H1 (cell line): ENCODE results near the gene CEACAM1. TPM values are rescaled to one million over a fixed set of nuclear protein-coding genes. Genes with fewer than 3 reads are reported as not detected.
"Not testable (repeated sequence)": the region's sequence is repeated elsewhere in the genome, so short reads cannot be mapped to it uniquely, and the experiment has no call there.

Source experiments
- CTCF ChIA-PET: fragments of 300-600 bp; sonication (Branson Sonifier 250); formaldehyde crosslinking; loops from one replicate; lab custom pipeline; 2021; ENCODE audit not compliant: partially characterized antibody; lab: Charles Lee
- POLR2A ChIA-PET: fragments of 300-600 bp; sonication (Branson Sonifier 250); formaldehyde crosslinking; loops from one replicate; lab custom pipeline; 2021; ENCODE audit warnings: inconsistent platforms; ENCODE audit not compliant: partially characterized antibody; lab: Charles Lee
- DNase-seq, 2 experiments: peaks; one replicate each; pipeline versions ENCODE4 v3.0.0 to v3.0.0-alpha.2; 2010 to 2022; ENCODE audit warnings: low spot score in 2 of 2, low read depth in 1 of 2, mixed read lengths in 1 of 2
- FAIRE-seq: peaks from 2 replicates; lab custom pipeline; 2011; peaks lifted over from hg19 to GRCh38; lab: Jason Lieb, UNC
- H2AFZ ChIP-seq: 2 replicates; pipeline ENCODE4 v1.8.1; 2012; ENCODE audit warnings: low read length, inconsistent platforms
- H2AK5ac ChIP-seq: 2 replicates; pipeline ENCODE4 v1.6.1; 2013; ENCODE audit warnings: low read depth, low read length
- H2BK120ac ChIP-seq: replicated peaks from 2 replicates; pipeline ENCODE3; 2013; ENCODE audit warnings: low read depth, low read length, inconsistent platforms
- H2BK12ac ChIP-seq: 2 replicates; pipeline ENCODE4 v1.6.1; 2013; ENCODE audit warnings: low read depth, low read length
- H2BK15ac ChIP-seq: 2 replicates; pipeline ENCODE4 v1.6.1; 2013; ENCODE audit warnings: low read length
- H2BK20ac ChIP-seq: 2 replicates; pipeline ENCODE4 v1.6.1; 2013; ENCODE audit warnings: low read length
- H2BK5ac ChIP-seq: 2 replicates; pipeline ENCODE4 v1.6.1; 2013; ENCODE audit warnings: low read depth, low read length
- H3K14ac ChIP-seq: 2 replicates; pipeline ENCODE4 v1.6.1; 2013; ENCODE audit warnings: inconsistent platforms; ENCODE audit not compliant: insufficient read length
- H3K18ac ChIP-seq: 2 replicates; pipeline ENCODE4 v1.6.1; 2013; ENCODE audit warnings: low read length; ENCODE audit errors: extremely low read depth
- H3K23ac ChIP-seq: 2 replicates; pipeline ENCODE4 v1.6.1; 2013; ENCODE audit warnings: inconsistent platforms; ENCODE audit not compliant: insufficient read length
- H3K23me2 ChIP-seq: 2 replicates; pipeline ENCODE4 v1.6.1; 2013; ENCODE audit warnings: low read depth, low read length
- H3K27ac ChIP-seq: 2 replicates; pipeline ENCODE4 v1.6.1; 2011; ENCODE audit warnings: low read depth, low read length, inconsistent platforms
- H3K27me3 ChIP-seq, 4 experiments: replicated peaks in 1 of 4; 1 replicate in 1 of 4; 2 replicates in 3 of 4; pipeline versions ENCODE4 v1.6.1 to v1.8.1; 2011 to 2013; ENCODE audit warnings: low read length in 3 of 4, mild to moderate bottlenecking in 3 of 4, inconsistent platforms in 2 of 4, mixed read lengths in 2 of 4, moderate library complexity in 1 of 4; ENCODE audit not compliant: control insufficient read depth in 3 of 4, insufficient read depth in 3 of 4; ENCODE audit errors: extremely low read depth in 1 of 4
- H3K36me3 ChIP-seq, 4 experiments: 2 replicates each; pipeline versions ENCODE4 v1.6.1 to v1.8.1; 2011 to 2013; ENCODE audit warnings: mild to moderate bottlenecking in 4 of 4, low read length in 3 of 4, moderate library complexity in 2 of 4, control low read depth in 1 of 4, inconsistent platforms in 1 of 4; ENCODE audit not compliant: insufficient read depth in 4 of 4, control insufficient read depth in 2 of 4
- H3K4ac ChIP-seq: replicated peaks from 2 replicates; pipeline ENCODE3; 2013; ENCODE audit warnings: low read length, low read depth, mixed read lengths, inconsistent platforms; ENCODE audit not compliant: insufficient read length
- H3K4me1 ChIP-seq, 4 experiments: replicated peaks in 1 of 4; 1 replicate in 1 of 4; 2 replicates in 3 of 4; pipeline versions ENCODE4 v1.6.1 to v1.8.1; 2011 to 2013; ENCODE audit warnings: low read length in 3 of 4, inconsistent platforms in 2 of 4, mixed read lengths in 1 of 4; ENCODE audit not compliant: insufficient read depth in 4 of 4, control insufficient read depth in 3 of 4
- H3K4me2 ChIP-seq, 2 experiments: 2 replicates each; pipeline versions ENCODE4 v1.6.1 to v1.8.1; 2011 to 2013; ENCODE audit warnings: low read depth in 2 of 2, low read length in 2 of 2, control low read depth in 1 of 2, inconsistent platforms in 1 of 2, mild to moderate bottlenecking in 1 of 2; ENCODE audit not compliant: insufficient read depth in 1 of 2
- H3K4me3 ChIP-seq, 4 experiments: fragments of 200-600, 300-600 bp in 1 of 4; sonication (generic), shearing (Covaris generic), sonication (Bioruptor Twin) in 1 of 4; 2 replicates each; pipeline versions ENCODE4 v1.5.1 to v1.8.1; 2011 to 2016; ENCODE audit warnings: low read length in 4 of 4, low read depth in 3 of 4, control low read depth in 2 of 4, inconsistent platforms in 2 of 4, mild to moderate bottlenecking in 2 of 4, mixed read lengths in 1 of 4, moderate library complexity in 1 of 4; ENCODE audit not compliant: insufficient read depth in 2 of 4; ENCODE audit errors: extremely low read depth in 1 of 4
- H3K56ac ChIP-seq: replicated peaks from 2 replicates; pipeline ENCODE3; 2013; ENCODE audit warnings: low read depth, mild to moderate bottlenecking, mixed read lengths, low read length, inconsistent platforms; ENCODE audit not compliant: insufficient read length
- H3K79me1 ChIP-seq: 2 replicates; pipeline ENCODE4 v1.6.1; 2013; ENCODE audit warnings: low read depth, low read length, control low read depth
- H3K79me2 ChIP-seq, 2 experiments: 2 replicates each; pipeline versions ENCODE4 v1.6.1 to v1.8.1; 2012 to 2013; ENCODE audit warnings: low read length in 2 of 2, mild to moderate bottlenecking in 2 of 2, inconsistent platforms in 1 of 2; ENCODE audit not compliant: insufficient read depth in 2 of 2, control insufficient read depth in 1 of 2
- H3K9ac ChIP-seq, 4 experiments: replicated peaks in 1 of 4; 1 replicate in 1 of 4; 2 replicates in 3 of 4; pipeline versions ENCODE4 v1.6.1 to v1.8.1; 2011 to 2013; ENCODE audit warnings: low read depth in 3 of 4, low read length in 3 of 4, control low read depth in 2 of 4, mild to moderate bottlenecking in 2 of 4, moderate library complexity in 2 of 4, inconsistent platforms in 1 of 4; ENCODE audit errors: extremely low read depth in 1 of 4
- H3K9me3 ChIP-seq, 2 experiments: 2 replicates each; pipeline versions ENCODE4 v1.6.1 to v1.8.1; 2012 to 2013; ENCODE audit warnings: mild to moderate bottlenecking in 2 of 2, moderate library complexity in 2 of 2, control low read depth in 1 of 2, inconsistent platforms in 1 of 2, low read depth in 1 of 2, low read length in 1 of 2, mixed read lengths in 1 of 2; ENCODE audit not compliant: insufficient read depth in 2 of 2
- H4K20me1 ChIP-seq, 2 experiments: replicated peaks in 1 of 2; 2 replicates each; pipeline versions ENCODE3 to v1.8.1; 2011 to 2013; ENCODE audit warnings: inconsistent platforms in 2 of 2, low read length in 2 of 2, mild to moderate bottlenecking in 1 of 2; ENCODE audit not compliant: insufficient read depth in 2 of 2, control insufficient read depth in 1 of 2
- H4K5ac ChIP-seq: 2 replicates; pipeline ENCODE4 v1.6.1; 2013; ENCODE audit warnings: low read length, low read depth, mixed read lengths, inconsistent platforms; ENCODE audit not compliant: insufficient read length
- H4K8ac ChIP-seq: 2 replicates; pipeline ENCODE4 v1.8.0; 2013; ENCODE audit warnings: mild to moderate bottlenecking, moderate library complexity, low read length, inconsistent platforms; ENCODE audit not compliant: insufficient read depth; ENCODE audit errors: extremely low read depth
- H4K91ac ChIP-seq: replicated peaks from 2 replicates; pipeline ENCODE3; 2013; ENCODE audit warnings: low read length, mixed read lengths, inconsistent platforms; ENCODE audit not compliant: insufficient read length
- WGBS, 2 experiments: shearing (Covaris generic) in 1 of 2; methylation state at CpG; one replicate each; pipeline versions ENCODE4 v1.1.6 to v1.1.7; 2013 to 2015; ENCODE audit warnings: low lambda C conversion rate in 2 of 2, mixed read lengths in 2 of 2, inconsistent platforms in 1 of 2, low coverage in 1 of 2, missing lambda C conversion rate in 1 of 2; ENCODE audit not compliant: insufficient replicate concordance in 2 of 2, insufficient coverage in 1 of 2, insufficient read length in 1 of 2; ENCODE audit errors: extremely low coverage in 1 of 2, missing lambda C conversion rate in 1 of 2; 5-methylcytosine and 5-hydroxymethylcytosine counted together
- polyA plus RNA-seq, 7 experiments: library from polyadenylated mRNA; depleted of rRNA in 3 of 7; stranded (reverse) in 5 of 7; unstranded in 2 of 7; fragments of >200 nt in 5 of 7; fragments of 200-250 nt in 2 of 7; gene quantifications; 1 replicate in 5 of 7; 2 replicates in 1 of 7; 4 replicates in 1 of 7; pipeline versions ENCODE4 v1.2.1 to v1.2.3, GENCODE V29; 2011 to 2013; ENCODE audit warnings: missing spikeins in 2 of 7, mixed read lengths in 2 of 7
- total RNA-seq: library from RNA; stranded (reverse); fragmentation: NEBNext Ultra II Directional; extraction: Animal tissue kit (Norgen Biotek cat#: 25700); gene quantifications from 2 replicates; pipeline ENCODE4 v1.2.1, GENCODE V29; 2021

Gene CEACAM1
- total and polyA plus RNA-seq, 2 of the 8 experiments (the other 6 are each of a cell fraction or from before 2014, with no cell fraction given): 1.8 to 3.6 TPM

GRCh38 chr19:42485036-42485435 lies 43.2 kb downstream of the CEACAM1 start:
- not testable (repeated sequence) for H3K79me1 ChIP-seq, H3K4me2 ChIP-seq, H4K5ac ChIP-seq, H3K27me3 ChIP-seq, H4K91ac ChIP-seq, H3K23ac ChIP-seq, H3K4me1 ChIP-seq, DNase-seq, H4K8ac ChIP-seq, H3K4ac ChIP-seq, H2AK5ac ChIP-seq, FAIRE-seq, H3K79me2 ChIP-seq, H3K56ac ChIP-seq, H2BK15ac ChIP-seq, H3K36me3 ChIP-seq, H3K23me2 ChIP-seq, H2BK20ac ChIP-seq, H3K9me3 ChIP-seq, H3K9ac ChIP-seq, H2AFZ ChIP-seq, H3K14ac ChIP-seq, H4K20me1 ChIP-seq, H2BK120ac ChIP-seq, H2BK5ac ChIP-seq, H3K27ac ChIP-seq, H3K4me3 ChIP-seq, H3K18ac ChIP-seq, H2BK12ac ChIP-seq
- ChIA-PET CTCF (interaction anchor here (0.6 to 2.0 kb wide), 9 partner anchors 10 to 111 kb away, joined by 3 to 9 read pairs (median 4); partner anchors contain the start of gene CEACAM1), POLR2A (interaction anchor here (0.6 to 1.1 kb wide), 3 partner anchors 12 to 87 kb away, joined by 3 to 4 read pairs (median 3); no protein-coding TSS in a partner anchor)
- 88% methylated on average over 4 of the region's 4 CpGs; no CpG with 5 or more reads in 1 of the 2 experiments for WGBS, 2 experiments
